Measurements from ENCODE around the gene CXXC5. TPM values are rescaled to one million over a fixed set of nuclear protein-coding genes. Genes with fewer than 3 reads are reported as not detected.

The CXXC5 gene
- polyA plus RNA-seq, 3 donors, result 209 to 219 (median 210) TPM

DNA sequence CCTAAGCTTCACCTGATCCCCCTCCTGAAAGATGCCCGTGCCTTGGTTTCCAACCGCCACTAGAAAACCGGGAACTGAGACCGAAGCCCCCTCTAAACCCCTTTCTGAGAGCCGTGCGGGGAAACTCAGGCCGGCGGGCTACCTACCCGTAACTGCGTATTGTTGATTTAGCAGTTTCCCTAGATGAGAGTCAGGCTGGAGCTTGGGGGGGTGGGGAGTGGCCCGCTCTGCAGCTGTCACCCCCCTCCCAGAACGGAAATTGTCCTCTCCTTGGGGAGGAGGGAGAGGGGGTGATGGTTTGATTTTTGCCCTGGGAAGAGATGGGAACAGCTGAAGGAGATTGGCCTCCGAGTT, 2.5 kb downstream of the CXXC5 start:
- no peak for DNase-seq (ENCODE audit: low read depth in 3 of 3, low spot score in 2 of 3)

DNA sequence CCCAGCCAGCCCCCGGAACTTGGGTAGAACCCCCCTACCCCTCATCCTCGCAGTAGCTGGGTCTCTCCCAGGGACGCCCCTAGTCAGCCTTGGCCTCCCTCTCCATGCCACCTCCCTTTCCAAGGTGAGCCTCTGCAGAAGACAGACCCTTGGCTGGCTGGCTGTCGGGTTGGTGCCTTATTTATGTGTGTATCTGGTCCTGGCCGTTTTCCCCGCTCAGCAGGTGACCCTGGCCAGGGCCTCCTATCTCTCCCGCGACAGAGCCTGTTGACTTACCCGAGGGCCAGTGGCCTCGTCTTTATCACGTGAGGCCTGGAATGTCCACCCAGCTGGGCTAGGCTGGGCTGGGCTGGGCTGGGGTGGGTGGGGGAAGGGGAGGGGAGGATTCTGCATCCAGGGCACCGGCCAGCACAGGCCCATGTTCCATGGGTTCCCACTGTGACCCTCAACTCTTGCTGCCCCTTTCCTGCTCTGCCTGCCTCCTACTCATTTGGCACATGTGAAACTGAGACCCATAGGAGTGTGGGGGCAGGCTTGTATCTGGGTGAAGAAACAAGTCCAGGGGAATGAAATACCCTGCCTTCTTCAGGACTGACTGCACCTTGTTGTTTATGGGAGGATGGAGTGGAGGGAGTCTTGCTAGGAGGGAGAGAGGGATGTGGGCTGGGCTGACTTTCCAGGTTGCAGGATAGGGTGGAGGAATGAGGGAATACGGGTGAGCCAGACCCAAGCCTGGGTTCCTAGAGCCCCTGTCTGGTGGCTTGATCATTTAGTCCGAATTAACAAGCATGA, 3.1 kb downstream of the CXXC5 start:
- no peak for DNase-seq (ENCODE audit: low read depth in 3 of 3, low spot score in 2 of 3)

DNA sequence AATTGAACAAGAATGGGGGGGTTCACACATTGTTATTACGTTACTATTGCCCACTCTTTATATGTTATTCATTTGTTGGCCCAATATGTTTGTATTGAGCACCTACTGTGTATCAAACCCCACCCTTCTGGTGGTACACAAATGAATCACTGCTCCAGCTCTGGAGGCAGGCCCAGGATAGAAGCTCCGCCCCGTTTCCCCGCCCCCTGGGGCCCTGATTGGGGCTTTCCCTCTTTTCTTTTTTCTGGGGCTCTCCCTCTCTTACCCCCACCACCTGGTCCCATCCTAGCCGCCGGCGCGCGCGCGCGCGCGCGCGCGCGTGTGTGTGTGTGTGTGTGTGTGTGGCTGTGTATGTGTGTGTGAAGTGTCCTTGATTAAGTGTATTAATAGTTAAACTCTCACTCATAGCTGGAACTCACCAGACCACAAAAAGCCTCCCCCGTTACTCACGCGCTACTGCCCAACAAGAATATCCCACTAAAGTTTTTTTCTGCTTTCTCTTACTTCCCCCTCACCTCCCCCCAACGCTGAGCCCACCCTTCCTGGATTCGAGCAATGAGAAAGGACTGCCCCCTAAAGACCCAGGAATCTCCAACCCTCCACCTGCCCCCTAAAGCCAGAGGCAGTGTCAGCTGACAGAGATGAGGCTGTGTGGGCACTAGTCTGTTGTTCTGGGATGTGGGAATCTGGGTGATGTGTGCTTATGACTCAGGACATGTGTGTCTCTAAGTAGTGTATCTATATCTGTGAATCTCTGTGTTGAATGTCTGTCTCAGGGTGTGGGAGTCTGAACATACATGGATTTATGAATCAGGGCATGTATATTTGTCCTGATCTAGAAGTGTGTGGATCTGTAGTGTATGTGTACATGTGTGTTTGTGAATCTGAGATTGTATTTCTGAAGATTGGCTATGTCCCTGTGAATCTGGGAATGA, 4.0 kb downstream of the CXXC5 start:
- DNase-seq (ENCODE audit: low read depth in 3 of 3, low spot score in 2 of 3), result no peak

DNA sequence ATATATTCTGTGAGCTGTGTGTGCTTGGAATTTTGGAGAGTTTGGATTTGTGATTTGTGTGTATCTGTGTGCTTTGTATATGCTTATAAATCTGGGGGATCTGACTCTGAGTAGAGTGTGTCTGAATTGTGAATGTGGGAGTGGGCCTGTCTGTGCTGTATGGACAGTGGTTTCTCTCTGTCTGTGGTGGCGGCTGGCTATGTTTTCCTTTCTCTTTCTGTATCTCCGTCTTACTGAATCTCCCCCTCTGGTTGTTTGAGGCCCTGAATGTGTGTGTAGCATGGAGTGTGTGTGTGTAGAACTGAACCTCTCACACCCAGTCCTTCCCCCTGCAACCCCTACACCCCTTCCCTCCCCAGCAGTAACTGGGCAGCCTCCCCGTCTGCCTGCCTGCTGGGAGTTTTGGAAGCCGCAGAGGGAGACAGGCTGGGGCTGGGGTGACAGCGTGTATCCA, 4.7 kb downstream of the CXXC5 start:
- DNase-seq (ENCODE audit: low read depth in 3 of 3, low spot score in 2 of 3), result no peak

DNA sequence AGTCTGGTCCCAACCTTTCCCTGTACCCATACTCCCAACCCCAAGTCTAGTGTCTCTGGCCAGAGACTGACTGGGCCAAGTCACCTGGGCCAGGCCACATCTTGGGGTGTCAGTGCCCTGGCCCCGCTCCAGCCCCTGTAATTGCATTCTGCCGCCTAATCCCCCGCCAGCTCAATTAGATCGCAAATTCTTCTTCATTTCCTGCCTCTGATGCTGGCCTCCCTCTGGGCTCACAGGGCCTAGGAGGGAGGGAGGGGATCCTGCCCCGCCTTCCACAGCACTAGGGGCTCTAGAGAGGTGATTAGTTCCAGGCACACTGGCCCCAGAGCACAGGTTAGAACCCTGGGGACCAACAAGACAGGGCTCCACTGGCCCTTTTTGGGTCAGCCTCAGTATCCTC, 5.5 kb downstream of the CXXC5 start:
- no peak for DNase-seq (ENCODE audit: low read depth in 3 of 3, low spot score in 2 of 3)

DNA sequence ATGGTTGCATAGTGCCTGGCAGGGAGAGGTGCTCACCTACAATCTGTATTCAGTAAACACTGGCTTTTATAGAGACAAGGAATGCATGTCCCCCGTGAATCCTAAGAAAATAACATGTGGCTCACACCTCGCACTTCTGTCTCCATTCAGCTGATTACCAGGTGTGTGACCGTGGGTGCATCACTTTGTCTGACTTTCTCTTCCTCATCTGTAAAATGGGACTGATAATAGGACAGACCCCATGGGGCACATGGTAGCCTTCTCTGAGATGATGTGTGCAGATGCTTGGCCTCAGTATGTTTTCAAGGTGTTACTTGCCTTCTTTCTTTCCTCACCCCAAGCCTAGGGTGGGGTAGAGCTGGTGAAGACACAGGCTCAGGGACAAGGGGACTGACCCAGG, 6.3 kb downstream of the CXXC5 start:
- DNase-seq (ENCODE audit: low read depth in 3 of 3, low spot score in 2 of 3), result no peak

DNA sequence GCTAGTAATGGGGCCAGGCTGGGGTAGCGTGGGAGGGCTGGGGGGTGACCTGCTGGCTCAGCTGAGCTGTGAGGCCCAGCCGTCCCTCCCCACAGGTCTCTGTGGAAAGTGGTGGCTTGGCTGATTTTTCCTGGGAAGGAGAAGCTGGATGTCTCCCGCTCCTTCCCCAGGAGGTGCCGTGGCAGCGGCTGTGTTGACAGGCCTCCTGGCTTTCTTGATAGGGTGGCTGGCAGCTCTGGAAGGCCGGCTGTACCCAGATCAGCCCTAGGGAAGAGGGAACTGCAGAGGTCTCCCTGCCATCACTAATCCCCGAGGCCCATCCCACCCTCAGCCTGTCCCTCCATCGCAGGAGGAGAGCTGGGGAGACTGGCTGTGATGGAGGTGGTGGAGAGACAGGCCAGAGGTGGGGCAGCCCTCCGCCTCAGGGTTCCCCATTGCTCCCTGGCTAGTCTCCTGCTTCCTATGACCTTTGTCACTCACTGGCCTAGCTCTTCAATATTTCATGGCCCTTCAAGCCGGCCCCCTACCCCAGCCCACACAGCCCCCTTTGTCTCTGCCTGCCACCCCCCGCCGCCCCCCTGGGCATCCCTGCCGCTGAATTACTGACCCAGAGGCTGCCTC, 6.8 kb downstream of the CXXC5 start:
- no peak for DNase-seq (ENCODE audit: low read depth in 3 of 3, low spot score in 2 of 3)

DNA sequence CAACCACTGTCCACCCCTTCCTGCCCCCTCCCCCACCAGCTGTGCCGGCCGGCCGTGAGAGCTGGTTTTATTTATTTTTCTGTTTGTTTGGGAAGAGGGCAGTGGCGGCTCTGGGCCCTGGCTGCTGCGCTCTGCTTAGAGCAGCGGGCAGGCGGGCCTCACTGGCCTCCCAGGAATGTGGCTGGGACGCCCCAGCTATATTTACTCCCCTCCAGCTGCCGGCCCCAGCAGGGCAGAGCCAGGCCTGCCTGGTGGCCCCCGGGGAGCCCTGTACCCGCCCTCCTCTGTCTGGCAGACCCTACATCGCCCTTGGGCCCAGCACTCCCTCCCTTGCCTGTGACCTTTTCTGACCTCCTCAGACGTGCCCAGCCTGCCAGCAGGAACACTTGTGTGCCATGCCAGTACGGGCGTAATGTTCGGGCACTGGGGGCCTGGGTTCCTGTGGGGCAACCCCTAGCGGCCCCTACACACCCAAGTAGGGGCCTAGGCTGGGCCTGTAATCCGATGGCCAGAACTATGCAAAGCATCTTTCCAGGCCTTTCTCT, 7.7 kb downstream of the CXXC5 start:
- no peak for DNase-seq (ENCODE audit: low read depth in 3 of 3, low spot score in 2 of 3)

DNA sequence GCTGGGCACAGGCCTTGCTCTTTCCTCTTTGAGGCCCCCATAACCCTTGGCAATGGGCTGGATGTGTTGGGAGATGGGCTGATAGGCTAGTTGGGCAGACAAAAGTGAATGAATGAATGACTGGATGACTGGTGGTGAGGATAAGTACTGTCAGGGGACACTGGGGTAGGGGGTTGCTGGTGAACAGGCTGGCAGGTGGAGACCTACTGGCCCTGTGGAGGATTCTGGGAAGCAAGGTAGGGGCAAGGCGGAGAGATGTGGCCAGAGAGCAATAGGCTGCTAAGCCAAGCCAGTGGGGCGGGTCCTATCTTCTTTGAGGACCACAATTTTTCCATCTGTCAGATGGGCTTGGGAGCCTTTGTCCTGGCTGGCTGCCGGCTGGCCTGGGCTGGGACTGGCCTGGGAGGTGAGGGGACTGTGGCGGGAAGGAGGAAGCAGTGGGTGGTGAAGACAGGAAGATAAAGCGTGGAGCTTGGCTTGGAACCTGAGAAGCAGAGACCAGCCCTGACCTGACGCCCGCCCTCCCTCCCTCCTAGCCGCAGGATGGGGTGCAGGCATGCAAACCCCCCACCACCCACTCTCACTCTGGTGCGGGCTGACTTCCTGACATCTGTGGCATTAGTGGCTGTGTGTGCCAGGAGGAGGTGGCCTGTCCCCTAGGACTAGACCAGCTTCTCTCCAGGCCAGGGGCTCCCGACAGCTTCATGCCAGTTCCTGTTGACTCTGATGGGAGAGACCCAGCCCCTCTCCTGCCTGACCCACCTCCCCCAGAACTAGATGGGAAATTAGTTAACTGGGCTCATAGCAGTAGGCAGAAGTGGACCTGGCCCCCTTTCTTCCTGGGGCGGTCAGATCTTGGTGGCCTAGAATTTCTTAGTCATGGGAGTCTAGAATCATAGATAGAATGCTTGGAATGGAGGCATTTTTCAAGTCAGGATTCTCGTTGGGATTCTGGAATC, 9.5 kb downstream of the CXXC5 start:
- DNase-seq (ENCODE audit: low read depth in 3 of 3, low spot score in 2 of 3), result no peak

DNA sequence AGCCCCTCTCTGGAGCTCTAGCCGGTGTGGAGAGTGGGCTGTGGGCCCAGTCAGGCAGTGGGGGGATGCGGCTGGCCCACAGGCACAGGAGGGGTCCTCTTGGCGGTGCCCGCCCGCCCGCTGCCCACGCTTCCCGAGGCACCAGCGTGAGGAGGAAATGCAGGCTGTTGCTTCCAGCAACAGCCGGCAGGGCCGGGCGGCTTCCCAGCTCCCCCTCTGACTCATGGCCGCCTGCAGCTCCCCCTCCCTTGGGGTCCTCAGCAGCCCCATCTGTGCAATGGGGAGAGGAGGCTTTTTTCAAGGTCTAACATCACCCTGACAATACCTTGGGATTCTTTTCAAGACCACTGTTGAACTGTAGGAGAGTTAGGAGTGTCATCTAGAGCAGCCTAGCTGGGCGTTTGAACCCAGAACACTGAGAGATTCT, 10.4 kb downstream of the CXXC5 start:
- no peak for DNase-seq (ENCODE audit: low read depth in 3 of 3, low spot score in 2 of 3)

DNA sequence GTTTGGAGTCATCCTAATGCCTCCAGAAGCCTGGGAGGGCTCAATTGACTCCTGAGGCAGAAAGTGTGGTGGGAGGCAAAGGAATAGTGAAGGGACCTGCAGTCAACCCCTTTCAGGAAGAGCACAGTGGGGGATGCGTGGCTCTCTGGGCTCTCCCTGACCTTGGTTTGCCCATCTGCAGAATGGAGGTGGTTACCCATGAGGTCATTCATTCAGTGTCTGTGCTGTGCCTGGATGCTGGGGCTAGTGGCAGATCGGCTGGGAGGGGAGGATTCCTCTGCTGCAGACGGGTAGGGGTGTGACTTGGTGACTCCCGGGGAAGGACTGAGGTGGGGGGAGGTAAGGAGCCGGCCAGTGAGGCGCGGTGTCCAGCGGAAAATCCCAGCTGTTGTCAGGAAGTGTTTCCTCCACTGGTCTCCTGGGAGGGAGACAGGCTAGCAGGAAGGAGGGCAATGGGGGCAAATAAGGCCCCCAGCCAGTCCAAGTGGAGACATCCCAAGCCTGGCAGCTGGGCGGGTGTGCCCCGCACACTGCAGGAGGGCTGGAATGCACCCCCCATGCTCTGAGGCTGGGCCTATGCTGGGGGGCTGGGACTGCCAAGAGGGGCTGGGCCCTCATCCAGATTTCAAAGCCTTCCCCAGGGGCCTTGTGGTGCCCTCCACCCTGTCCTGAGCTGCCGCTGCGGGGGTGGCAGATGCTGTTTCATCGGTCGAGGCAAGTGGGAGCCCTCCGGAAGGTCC, 10.9 kb downstream of the CXXC5 start:
- no peak for DNase-seq (ENCODE audit: low read depth in 3 of 3, low spot score in 2 of 3)

DNA sequence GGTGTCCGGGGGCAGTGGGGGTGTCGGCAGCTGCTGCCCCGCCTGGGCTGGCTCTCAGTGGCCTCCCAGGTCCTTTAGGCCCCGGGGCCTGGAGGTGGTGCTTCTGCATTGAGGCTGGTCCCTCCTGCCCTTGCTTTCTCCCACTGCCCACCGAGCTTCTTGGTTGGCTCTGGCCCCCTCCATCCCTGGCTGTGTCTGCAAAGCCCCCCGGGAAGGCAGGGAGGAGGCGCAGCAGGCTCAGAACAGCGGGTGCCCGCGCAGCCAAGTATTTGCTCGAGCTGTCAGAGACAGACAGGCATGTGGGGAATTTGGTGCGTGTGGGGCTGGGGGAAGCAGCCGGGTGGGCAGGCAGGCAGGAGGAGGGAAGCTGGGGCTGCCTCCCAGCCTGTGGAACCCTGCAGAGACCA, 11.5 kb downstream of the CXXC5 start:
- DNase-seq (ENCODE audit: low read depth in 3 of 3, low spot score in 2 of 3), result no peak

DNA sequence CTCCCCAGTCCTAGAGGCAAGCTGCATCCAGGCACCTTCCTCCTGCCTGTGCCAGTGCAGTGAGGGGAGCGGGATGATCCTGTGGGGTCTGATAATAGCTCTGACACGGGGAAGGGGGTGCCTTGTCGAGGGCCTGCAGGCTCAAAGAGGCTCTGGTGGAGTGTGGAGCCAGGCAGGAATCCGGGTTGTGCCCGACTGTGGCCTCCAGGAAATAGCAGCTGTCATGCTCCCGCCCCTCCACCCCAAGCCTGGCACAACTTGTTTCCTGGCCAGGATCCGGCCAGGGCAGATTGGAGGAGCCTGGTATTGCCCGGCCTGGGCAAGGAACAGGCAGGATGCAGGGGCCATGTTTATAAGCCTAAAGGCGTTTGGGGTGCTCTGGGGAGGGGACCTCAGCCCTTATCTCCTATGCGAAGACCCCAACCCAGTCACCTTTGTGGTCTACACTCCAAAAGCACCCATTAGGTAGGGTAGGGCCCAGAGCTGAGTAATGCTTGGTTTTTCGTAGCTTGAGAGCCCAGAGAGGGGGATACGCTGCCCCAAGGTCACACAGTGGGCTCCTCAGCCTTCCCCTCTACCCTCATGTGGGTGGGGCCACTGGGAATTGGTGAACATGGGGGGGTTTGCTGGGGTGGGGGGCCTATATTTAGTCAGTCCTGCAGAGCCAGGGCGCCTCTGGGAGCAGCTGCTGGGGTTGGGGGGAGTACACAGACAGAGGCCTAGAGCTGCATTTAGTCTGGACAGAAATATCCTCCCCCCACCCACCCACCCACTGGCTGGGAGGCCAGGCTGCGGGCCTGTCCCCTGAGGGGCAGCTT, 12.2 kb downstream of the CXXC5 start:
- DNase-seq (ENCODE audit: low read depth in 3 of 3, low spot score in 2 of 3), result no peak

DNA sequence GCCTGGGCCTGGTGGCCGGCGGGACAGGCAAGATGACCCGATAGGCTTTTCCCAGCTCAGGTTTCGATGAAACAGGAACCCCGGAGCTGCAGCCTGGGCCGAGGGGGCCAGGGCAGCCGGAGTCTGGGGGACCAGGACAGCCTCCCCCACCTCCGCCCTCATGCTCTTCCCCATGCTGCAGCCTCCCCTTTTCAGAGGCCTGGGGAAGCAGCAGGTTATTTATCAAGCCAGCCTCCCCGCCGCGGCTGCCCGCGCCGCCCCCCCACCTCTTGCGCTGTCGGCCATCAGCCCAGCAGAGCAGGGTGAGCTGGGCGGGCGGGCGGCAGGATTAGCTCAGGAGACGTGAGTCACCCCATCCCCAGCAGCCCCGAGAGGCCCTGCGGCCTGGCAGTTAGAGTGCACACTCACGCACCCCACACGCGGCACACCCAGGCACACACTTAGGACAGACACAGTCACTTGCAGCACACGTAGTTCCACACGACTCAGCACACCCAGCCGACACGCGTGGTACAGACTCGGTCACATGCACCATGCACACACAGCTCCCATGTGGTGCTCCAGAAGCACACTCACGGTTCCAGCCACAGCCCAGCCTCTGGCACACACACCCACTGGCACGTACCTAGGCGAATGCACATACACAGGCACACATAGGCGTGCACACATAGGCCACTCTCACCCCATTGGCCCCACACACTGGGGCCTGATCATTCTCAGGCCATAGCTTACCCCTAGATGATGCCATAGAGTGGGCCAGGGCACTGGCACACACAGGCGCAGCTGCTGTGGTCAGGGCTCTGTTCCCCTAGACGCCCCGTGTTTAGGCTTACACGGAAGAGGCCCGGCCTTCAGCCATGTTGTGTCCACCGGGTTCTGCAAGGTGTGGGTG, 13.0 kb downstream of the CXXC5 start:
- no peak for DNase-seq (ENCODE audit: low read depth in 3 of 3, low spot score in 2 of 3)

DNA sequence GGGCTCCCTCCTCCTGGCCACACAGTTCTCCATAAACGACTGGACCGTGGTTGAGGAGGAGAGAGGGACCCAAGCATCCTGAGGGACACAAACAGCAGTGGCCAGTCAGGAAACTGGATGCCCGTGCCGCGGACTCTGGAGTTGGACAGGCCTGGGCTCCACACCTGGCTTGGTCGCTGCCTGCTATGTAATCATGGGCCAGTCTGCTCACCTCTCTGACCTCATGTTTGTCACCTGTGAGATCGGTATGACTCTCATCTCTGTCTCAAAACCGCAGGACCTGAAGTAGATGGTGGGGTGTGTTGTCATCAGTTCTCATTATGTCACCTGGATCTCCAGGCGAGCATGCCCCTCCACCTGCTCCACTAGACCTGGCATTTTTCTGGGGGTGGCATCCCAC, 14.5 kb downstream of the CXXC5 start:
- DNase-seq (ENCODE audit: low read depth in 3 of 3, low spot score in 2 of 3), result no peak

DNA sequence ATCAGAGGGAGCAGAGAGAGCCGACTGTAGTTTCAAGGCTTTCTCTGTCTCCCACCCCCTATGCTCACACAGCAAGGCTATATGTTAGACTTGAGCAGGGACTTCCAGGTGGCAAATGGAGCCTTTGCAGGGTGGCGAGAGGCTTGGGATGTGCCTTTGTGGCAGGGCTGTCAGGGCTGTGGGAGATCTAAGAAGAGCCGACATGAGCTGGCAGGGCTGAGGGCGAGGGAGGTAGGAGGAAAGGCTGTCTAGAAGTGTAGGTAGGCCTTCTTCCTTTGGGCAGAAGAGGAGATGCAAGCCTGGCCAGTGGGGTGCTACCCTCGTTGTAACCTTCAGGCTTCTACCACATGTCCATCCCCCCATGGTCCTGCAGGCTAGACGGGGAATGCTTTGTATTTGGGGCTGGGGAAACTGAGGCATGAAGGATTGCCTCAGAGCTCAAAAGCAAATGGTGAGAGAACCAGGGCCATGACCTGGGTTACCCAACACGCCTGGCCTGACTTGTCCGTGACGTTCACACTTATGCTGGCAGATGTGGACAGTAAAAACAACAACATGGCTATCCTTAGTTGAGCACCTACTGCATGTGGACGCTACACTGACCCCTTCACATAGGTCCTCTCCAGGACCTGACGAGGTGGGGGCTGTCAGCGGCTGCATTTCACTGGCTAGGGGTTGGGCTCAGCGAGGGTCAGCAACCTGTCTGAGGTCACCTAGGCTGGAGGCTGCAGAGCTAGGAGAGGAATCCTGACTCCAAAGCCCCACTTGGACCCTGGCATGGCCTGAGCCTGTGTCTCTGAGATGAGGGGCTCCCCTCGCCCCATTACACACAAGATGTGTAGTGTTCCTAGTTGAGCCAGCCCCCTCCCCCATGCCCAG, 15.3 kb downstream of the CXXC5 start:
- no peak for DNase-seq (ENCODE audit: low read depth in 3 of 3, low spot score in 2 of 3)

All from right renal cortex interstitium (tissue), 3 donors.